ENCODE data around the gene MORC3. TPM values are rescaled to one million over a fixed set of nuclear protein-coding genes. Genes with fewer than 3 reads are reported as not detected.

The MORC3 gene
- total RNA-seq, 2 donors from 2014 or later = 26.8 to 28.7 TPM

DNA sequence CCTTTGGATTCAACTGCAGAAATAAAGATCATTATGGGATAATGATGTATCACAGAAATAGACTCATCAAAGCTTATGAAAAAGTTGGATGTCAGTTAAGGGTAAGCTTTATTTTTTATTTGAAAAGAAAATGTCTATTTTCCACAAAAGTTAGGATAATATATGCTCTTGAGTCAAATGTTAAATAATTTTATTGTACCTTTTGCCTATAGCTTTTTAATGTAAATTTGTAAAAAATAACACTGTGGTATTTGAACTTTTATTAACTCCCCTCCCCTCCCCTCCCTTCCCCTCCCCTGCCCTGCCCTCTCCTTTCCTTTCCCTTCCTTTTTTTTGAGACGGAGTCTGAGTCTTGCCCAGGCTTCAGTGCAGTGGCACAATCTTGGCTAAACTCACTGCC, 24.9 kb downstream of the MORC3 start:
- ATAC-seq (no peak), DNase-seq (ENCODE audit: low spot score) (no peak)
- Mint-ChIP-seq H3K4me1 (ENCODE audit: low read depth in 2 of 2) (peaks cover 5 to 6% of the 10 kb centered on the region in 2 donors), H3K27me3 (no peaks in the 10 kb centered on the region), H3K27ac (no peak overlapping the region), H3K36me3 (peaks cover 22% of the 10 kb centered on the region), H3K4me3 (no peak overlapping the region), H3K9me3 (no peaks in the 10 kb centered on the region)

DNA sequence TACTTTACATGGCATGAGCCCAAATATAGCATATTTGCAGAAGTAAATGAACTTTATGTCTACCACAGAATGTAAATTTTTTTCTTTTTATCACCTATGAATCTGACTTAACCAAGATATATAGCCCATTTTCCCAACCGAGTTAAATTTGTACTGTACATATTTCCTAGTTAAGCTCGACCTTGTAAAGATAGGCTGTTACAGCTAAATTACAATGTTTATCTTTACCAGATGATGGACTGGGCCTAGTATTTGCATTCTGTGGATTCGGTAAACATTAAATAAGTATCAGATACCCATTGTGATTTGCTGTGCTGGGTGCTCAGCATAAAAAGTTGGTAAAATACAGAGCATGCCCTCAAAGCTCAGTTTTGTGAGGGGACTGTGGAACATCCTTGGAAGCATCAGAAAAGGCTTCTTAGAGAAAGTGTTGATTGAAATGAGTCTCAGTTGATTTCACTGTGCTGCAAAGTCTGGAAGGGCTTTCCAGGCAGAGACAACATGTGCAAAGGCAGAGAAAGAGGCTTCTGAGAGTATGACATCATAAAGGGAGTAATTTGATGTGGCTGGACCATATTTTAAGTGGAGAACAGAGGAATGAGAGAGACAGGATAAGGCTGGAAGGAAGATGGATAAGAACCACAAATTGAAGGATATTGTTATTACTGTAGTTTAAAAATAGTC, 27.4 kb downstream of the MORC3 start:
- DNase-seq (ENCODE audit: low spot score) = no peak
- H3K4me3 Mint-ChIP-seq = no peak overlapping the region
- no peaks in the 10 kb centered on the region for H3K27me3 Mint-ChIP-seq
- peaks cover 5 to 7% of the 10 kb centered on the region in 2 donors for H3K4me1 Mint-ChIP-seq (ENCODE audit: low read depth in 2 of 2)
- ATAC-seq = no peak
- no peaks in the 10 kb centered on the region for H3K9me3 Mint-ChIP-seq
- H3K27ac Mint-ChIP-seq = no peak overlapping the region
- H3K36me3 Mint-ChIP-seq = peaks cover 18% of the 10 kb centered on the region

DNA sequence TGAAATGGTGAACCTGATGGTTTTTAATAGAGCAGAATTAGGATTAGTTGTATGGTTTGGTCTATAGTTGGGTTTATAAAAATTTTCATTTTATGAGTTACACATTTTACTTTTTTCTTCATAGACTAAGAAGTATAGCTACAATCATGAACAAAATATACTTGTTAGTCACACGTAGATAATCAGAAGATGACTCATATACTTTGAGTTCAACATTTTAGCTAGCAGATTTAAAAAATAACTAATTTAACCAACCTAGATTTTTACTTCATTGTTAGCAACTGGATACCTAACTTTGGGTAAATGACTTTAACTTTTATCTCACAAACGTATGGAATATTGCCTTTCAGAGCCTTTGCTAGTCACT, 27.9 kb downstream of the MORC3 start:
- Mint-ChIP-seq H3K27ac (no peak overlapping the region), H3K27me3 (no peaks in the 10 kb centered on the region), H3K4me1 (ENCODE audit: low read depth in 2 of 2) (peaks cover 5 to 7% of the 10 kb centered on the region in 2 donors), H3K36me3 (peaks cover 20% of the 10 kb centered on the region), H3K9me3 (no peaks in the 10 kb centered on the region), H3K4me3 (no peak overlapping the region)
- DNase-seq (ENCODE audit: low spot score) = no peak
- no peak for ATAC-seq

DNA sequence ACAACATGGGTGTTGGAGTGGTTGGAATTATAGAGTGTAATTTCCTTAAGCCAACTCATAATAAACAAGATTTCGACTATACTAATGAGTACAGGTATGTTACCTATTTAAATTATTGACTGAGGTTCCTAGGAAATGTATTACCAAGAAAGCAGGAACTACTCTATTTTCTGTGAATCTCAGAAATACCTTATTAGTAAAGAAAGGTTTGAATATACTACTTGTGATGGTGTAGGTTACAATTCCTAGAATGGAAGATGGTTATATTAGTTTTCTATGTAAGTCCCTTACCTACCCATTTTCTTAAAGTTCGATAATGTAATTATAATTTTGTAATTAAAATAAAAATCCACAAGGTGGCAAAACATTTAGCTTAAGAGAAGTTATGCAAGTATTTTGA, 29.3 kb downstream of the MORC3 start:
- Mint-ChIP-seq H3K27ac (no peak overlapping the region), H3K27me3 (no peaks in the 10 kb centered on the region), H3K36me3 (peaks cover 20% of the 10 kb centered on the region), H3K9me3 (no peaks in the 10 kb centered on the region), H3K4me3 (no peak overlapping the region), H3K4me1 (ENCODE audit: low read depth in 2 of 2) (peaks cover 5 to 7% of the 10 kb centered on the region in 2 donors)
- DNase-seq (ENCODE audit: low spot score) (no peak), ATAC-seq (no peak)

DNA sequence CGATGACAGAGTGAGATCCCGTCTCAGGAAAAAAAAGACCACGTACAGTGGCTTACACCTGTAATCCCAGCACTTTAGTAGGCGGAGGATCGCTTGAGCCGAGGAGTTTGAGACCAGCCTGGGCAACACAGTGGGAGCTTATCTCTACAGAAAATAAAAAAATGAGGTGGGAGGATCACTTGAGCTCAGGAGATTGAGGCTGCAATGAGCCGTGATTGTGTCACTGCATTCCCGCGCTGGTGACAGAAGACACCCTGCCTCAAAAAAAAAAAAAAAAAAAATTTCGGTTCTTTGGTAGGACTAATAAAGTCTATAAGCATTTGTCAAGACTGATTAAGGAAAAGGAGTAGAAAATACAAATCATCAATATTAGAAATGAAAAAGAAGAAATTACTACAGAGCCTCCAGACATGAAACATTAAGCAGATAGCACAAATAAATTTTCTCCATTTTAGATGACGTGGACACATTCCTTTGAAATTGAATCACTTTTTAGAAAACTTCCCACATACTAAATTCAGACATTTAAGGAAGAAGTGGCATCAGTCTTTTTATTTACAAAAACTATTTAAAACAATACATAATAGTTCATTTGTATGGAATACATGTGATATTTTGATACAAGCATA, 30.4 kb downstream of the MORC3 start:
- Mint-ChIP-seq H3K27me3 (no peaks in the 10 kb centered on the region), H3K27ac (no peak overlapping the region), H3K4me3 (no peak overlapping the region), H3K4me1 (ENCODE audit: low read depth in 2 of 2) (peaks cover 5 to 7% of the 10 kb centered on the region in 2 donors), H3K9me3 (no peaks in the 10 kb centered on the region), H3K36me3 (peaks cover 14% of the 10 kb centered on the region)
- ATAC-seq (no peak), DNase-seq (ENCODE audit: low spot score) (no peak)

DNA sequence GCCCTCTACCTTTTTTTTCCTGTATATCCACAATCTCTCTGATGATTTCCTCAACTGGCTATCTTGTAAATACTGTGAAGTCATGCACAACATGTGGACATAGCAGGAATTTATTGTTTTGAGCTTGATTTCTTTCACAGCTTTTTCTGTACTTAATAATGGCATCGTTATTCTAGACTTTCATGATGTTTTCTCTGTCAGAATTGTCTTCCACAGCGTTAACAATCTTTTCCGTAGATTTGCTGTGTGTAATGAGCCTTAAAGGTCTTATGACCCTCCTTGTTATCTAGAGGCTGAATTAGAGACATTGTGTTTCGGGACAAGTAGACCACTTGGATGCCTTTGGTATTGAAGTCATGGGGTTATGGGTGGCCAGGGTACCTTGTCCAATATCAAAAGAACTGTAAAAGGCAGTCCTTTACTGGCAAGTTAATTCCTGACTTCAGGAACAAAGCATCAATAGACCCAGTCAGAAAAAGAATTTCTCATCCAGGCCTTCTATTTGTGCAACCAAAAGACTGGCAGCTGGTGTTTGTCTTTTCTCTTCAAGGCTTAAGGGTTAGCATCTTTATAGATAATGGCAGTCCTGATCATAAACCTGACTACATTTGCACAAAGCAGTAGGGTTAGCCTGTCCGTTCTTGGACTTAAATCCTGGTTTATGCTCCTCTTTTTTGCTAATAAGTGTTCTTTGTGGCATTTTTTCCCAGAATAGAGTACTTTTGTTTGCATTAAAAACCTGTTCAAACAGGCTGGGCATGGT, 35.1 kb downstream of the MORC3 start:
- peaks cover 16% of the 10 kb centered on the region for H3K36me3 Mint-ChIP-seq
- ATAC-seq (no peak), DNase-seq (ENCODE audit: low spot score) (no peak)
- H3K27me3 Mint-ChIP-seq = no peaks in the 10 kb centered on the region
- H3K27ac Mint-ChIP-seq = no peak overlapping the region
- H3K4me1 Mint-ChIP-seq (ENCODE audit: low read depth in 2 of 2) = no peaks in the 10 kb centered on the region
- no peak overlapping the region for H3K4me3 Mint-ChIP-seq
- H3K9me3 Mint-ChIP-seq = no peaks in the 10 kb centered on the region

DNA sequence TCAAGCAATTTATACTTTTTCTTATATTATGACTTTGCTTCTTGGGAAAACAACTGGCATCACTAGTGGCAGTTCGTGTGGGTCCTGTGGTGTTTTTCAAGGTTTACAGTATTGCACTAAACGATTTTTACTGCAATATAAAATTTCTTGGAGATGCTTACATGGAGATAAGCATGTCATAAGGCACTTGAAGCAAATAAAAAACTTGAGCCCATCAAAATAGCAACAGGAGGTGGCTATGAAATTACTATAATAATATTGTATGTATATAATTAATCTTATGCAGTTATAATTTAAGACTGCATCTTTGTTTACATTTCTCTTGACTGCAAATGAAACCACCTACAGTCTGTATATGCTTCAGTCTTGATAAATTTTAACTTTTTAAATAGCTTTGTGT, 35.9 kb downstream of the MORC3 start:
- Mint-ChIP-seq H3K27me3 (no peaks in the 10 kb centered on the region), H3K4me1 (ENCODE audit: low read depth in 2 of 2) (no peaks in the 10 kb centered on the region), H3K27ac (no peak overlapping the region), H3K9me3 (no peaks in the 10 kb centered on the region), H3K4me3 (no peak overlapping the region), H3K36me3 (peaks cover 23% of the 10 kb centered on the region)
- ATAC-seq (no peak), DNase-seq (ENCODE audit: low spot score) (no peak)

DNA sequence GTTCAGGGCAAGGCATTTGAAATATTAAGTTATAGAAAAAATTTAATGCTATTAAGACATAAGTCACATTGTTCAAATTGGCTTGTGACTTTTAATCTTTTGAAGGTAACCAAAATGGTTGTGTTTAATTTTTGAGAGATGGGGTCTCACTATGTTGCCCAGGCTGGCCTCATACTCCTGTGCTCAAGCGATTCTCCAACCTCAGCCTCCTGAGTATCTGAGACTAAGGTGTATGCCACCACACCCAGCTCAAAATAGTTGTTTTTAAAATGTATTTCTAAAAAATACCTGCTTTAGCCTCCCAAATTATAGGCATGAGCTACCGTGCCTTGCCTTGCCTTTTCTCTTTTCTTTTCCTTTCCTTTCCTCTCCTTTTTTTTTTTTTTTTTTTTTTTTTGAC, 39.2 kb downstream of the MORC3 start:
- ATAC-seq = no peak
- no peak overlapping the region for H3K4me3 Mint-ChIP-seq
- peaks cover 22% of the 10 kb centered on the region for H3K36me3 Mint-ChIP-seq
- no peak overlapping the region for H3K27ac Mint-ChIP-seq
- no peaks in the 10 kb centered on the region for H3K9me3 Mint-ChIP-seq
- H3K4me1 Mint-ChIP-seq (ENCODE audit: low read depth in 2 of 2) = no peaks in the 10 kb centered on the region
- no peaks in the 10 kb centered on the region for H3K27me3 Mint-ChIP-seq
- DNase-seq (ENCODE audit: low spot score) = no peak

DNA sequence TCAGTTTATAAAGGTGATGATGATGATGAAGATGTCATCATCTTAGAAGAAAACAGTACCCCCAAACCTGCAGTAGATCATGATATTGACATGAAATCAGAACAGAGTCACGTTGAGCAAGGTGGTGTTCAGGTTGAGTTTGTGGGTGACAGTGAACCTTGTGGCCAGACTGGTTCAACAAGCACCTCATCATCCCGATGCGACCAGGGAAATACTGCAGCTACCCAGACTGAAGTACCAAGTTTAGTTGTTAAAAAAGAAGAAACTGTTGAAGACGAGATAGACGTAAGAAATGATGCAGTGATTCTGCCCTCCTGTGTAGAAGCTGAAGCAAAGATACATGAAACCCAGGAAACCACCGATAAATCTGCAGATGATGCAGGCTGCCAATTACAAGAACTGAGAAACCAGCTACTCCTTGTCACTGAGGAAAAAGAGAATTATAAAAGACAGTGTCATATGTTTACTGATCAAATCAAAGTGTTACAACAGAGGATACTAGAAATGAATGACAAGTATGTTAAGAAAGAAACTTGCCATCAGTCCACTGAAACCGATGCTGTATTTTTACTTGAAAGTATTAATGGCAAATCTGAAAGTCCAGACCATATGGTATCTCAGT, 49.2 kb downstream of the MORC3 start:
- peak overlapping the region; percentile 16 for H3K4me3 Mint-ChIP-seq
- peaks cover 36% of the 10 kb centered on the region for H3K36me3 Mint-ChIP-seq
- no peaks in the 10 kb centered on the region for H3K27me3 Mint-ChIP-seq
- DNase-seq (ENCODE audit: low spot score) (no peak), ATAC-seq (peak in 1 of 2 donors; percentile 77)
- peaks cover 9 to 11% of the 10 kb centered on the region in 2 donors for H3K4me1 Mint-ChIP-seq (ENCODE audit: low read depth in 2 of 2)
- no peaks in the 10 kb centered on the region for H3K9me3 Mint-ChIP-seq
- peak overlapping the region in 1 of 2 donors; percentile 28 for H3K27ac Mint-ChIP-seq

DNA sequence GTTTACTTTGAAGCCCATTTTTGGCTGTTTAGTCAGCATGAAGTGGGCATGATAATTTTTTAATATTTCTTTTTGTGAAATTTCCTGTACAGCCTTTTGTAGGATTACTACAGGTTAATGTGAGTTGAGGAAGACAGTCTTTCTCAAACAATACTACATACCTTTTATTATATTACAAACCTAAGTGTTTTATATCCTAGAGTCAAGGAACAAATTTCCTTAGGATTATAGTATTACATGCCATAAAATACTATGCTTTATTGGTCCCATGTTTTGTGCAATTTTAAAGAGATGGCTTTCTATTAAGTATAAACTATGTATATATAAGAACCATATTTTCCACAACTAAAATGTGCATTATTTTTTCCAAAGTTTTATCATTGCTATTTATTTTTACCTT, 56.0 kb downstream of the MORC3 start:
- DNase-seq (ENCODE audit: low spot score) = no peak
- Mint-ChIP-seq H3K27ac (no peak overlapping the region), H3K36me3 (peaks cover 16% of the 10 kb centered on the region), H3K9me3 (no peaks in the 10 kb centered on the region), H3K4me3 (no peak overlapping the region), H3K27me3 (no peaks in the 10 kb centered on the region), H3K4me1 (ENCODE audit: low read depth in 2 of 2) (peaks cover 0 to 4% of the 10 kb centered on the region in 2 donors)
- ATAC-seq = no peak

DNA sequence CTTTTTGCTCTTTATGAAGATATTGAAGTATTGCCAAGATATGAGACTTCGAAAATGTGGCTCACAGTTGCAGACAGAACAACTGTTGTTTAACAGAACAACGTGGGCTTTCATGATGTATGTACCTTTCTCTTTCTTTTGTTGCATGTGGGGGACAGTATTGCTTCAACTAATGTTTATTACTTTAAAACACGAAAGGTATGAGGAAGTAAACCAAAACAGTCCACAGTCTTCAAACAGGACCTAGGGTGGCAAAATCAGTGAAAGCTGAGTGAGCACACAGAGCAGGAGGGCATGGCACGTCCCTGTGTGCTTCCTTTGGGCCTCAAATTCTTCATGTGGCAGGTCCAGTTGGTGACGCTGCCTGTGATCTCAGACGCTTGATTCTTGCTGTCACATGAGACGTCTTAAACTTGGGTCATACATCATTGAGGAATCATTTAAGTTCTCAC, 57.4 kb downstream of the MORC3 start:
- no peak for DNase-seq (ENCODE audit: low spot score)
- H3K36me3 Mint-ChIP-seq = peaks cover 7% of the 10 kb centered on the region
- H3K27me3 Mint-ChIP-seq = no peaks in the 10 kb centered on the region
- H3K9me3 Mint-ChIP-seq = no peaks in the 10 kb centered on the region
- H3K27ac Mint-ChIP-seq = no peak overlapping the region
- ATAC-seq = no peak
- H3K4me3 Mint-ChIP-seq = no peak overlapping the region
- no peaks in the 10 kb centered on the region for H3K4me1 Mint-ChIP-seq (ENCODE audit: low read depth in 2 of 2)

DNA sequence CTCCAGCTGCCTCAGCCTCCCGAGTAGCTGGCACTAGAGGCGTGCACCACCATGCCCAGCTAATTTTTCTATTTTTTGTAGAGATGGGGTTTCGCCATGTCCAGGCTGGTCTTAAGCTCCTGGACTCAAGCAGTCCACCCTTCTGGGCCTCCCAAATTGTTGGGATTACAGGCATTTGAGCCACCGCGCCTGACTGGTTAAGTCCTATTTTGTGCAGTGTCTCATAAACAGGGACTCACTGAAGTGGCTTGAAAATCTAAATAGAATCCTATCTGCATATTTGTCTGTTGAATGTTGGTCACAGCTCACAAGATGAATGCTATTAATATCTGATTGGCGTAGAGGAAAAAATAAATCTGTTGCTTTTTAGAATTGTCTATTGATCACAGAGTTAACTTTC, 59.3 kb downstream of the MORC3 start:
- ATAC-seq = no peak
- no peak for DNase-seq (ENCODE audit: low spot score)
- no peak overlapping the region for H3K4me3 Mint-ChIP-seq

DNA sequence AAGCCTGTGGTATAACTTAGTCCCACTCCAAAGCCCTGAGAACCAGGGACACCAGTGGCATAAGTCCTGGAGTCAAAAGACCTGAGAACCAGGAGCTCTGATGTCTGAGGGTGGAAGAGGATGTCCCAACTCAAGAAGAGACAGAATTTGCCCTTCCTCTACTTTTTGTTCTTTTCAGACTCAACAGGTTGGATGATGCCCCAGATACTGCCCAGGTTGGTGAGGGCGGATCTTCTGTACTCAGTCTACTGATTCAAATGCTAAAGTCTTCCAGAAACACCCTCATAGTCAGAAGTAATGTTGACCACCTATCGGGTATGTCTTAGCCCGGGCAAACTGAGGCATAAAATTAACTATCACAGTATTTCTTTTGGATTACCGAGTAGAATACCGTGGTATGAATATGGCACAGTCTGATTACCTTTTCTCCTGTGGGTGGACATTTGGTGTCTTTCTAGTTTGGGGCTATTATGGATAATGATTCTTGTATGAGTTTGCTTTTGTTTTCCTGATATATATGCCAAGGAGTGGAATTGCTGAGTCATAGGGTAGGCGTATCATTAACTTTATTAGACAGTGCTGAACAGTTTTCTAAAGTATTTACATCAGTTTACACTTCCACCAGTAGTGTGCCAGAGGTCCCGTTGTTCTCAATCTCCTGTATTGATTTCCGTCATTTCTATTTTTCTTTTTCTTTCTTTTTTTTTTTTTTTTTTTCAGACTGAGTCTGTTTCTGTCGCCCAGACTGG, 62.0 kb downstream of the MORC3 start:
- Mint-ChIP-seq H3K27me3 (no peaks in the 10 kb centered on the region), H3K9me3 (no peaks in the 10 kb centered on the region), H3K4me1 (ENCODE audit: low read depth in 2 of 2) (peaks cover 4 to 6% of the 10 kb centered on the region in 2 donors), H3K36me3 (no peaks in the 10 kb centered on the region), H3K4me3 (no peak overlapping the region), H3K27ac (peak overlapping the region in 1 of 2 donors; percentile 39)
- ATAC-seq (no peak), DNase-seq (ENCODE audit: low spot score) (no peak)

More for the DNA sequence above, 59.3 kb downstream of the MORC3 start:
- Mint-ChIP-seq H3K9me3 (no peaks in the 10 kb centered on the region), H3K36me3 (peaks cover 4% of the 10 kb centered on the region), H3K27ac (no peak overlapping the region), H3K27me3 (no peaks in the 10 kb centered on the region), H3K4me1 (ENCODE audit: low read depth in 2 of 2) (no peaks in the 10 kb centered on the region)
